HepG2 (cell line): ENCODE measurements around the gene ADPRS. TPM values are rescaled to one million over a fixed set of nuclear protein-coding genes. Genes with fewer than 3 reads are reported as not detected.

ENCODE experiments used
- CEBPG ChIP-seq: IDR thresholded peaks from 2 replicates; pipeline ENCODE4 v1.6.1; 2016
- IKZF4 ChIP-seq: sonication (generic); formaldehyde crosslinking; IDR thresholded peaks from 2 replicates; pipeline ENCODE4 v1.5.1; 2020; ENCODE audit warnings: borderline replicate concordance, mild to moderate bottlenecking, low read depth, missing genetic modification reagents; ENCODE audit errors: not compliant biosample characterization
- NAIF1 ChIP-seq: sonication (generic); formaldehyde crosslinking; IDR thresholded peaks from 2 replicates; pipeline ENCODE4 v1.5.0; 2020; ENCODE audit warnings: mild to moderate bottlenecking, missing genetic modification reagents, borderline replicate concordance
- NFYB ChIP-seq: sonication (generic); formaldehyde crosslinking; IDR thresholded peaks from 2 replicates; pipeline ENCODE4 v1.4.0; 2020; ENCODE audit warnings: missing genetic modification reagents
- PAXIP1 ChIP-seq: sonication (generic); formaldehyde crosslinking; conservative IDR thresholded peaks from 2 replicates; pipeline ENCODE4 v1.4.0; 2020; ENCODE audit warnings: mild to moderate bottlenecking, missing genetic modification reagents, moderate library complexity
- PLSCR1 ChIP-seq: sonication (generic); formaldehyde crosslinking; IDR thresholded peaks from 2 replicates; pipeline ENCODE4 v1.5.0; 2020; ENCODE audit warnings: missing genetic modification reagents, mild to moderate bottlenecking, borderline replicate concordance
- SMC3 ChIP-seq: IDR thresholded peaks from 2 replicates; pipeline ENCODE4 v1.6.1; 2011; ENCODE audit warnings: low read length, improper control_type of control experiment
- SP4 ChIP-seq: sonication (generic); formaldehyde crosslinking; IDR thresholded peaks from 2 replicates; pipeline ENCODE4 v1.8.1; 2023; ENCODE audit warnings: mild to moderate bottlenecking, missing genetic modification reagents
- TFE3 ChIP-seq: IDR thresholded peaks from 2 replicates; pipeline ENCODE4 v1.6.1; 2016
- ZBTB33 ChIP-seq: sonication (generic); formaldehyde crosslinking; IDR thresholded peaks from 2 replicates; pipeline ENCODE4 v1.4.0; 2020; ENCODE audit warnings: missing genetic modification reagents
- ZNF232 ChIP-seq: sonication (generic); formaldehyde crosslinking; IDR thresholded peaks from 2 replicates; pipeline ENCODE4 v1.4.0; 2020; ENCODE audit warnings: missing genetic modification reagents, borderline replicate concordance
- ZNF362 ChIP-seq: sonication (generic); formaldehyde crosslinking; IDR thresholded peaks from 2 replicates; pipeline ENCODE4 v1.4.0; 2020; ENCODE audit warnings: missing genetic modification reagents, mild to moderate bottlenecking, borderline replicate concordance
- ZNF570 ChIP-seq: sonication (generic); formaldehyde crosslinking; IDR thresholded peaks from 2 replicates; pipeline ENCODE4 v1.4.0; 2020; ENCODE audit warnings: mild to moderate bottlenecking, missing genetic modification reagents, borderline replicate concordance
- polyA plus RNA-seq, 8 experiments: library from polyadenylated mRNA; depleted of rRNA in 3 of 8; stranded (reverse) in 7 of 8; unstranded in 1 of 8; fragments of >200 nt; fragmentation: Illumina TruSeq in 4 of 8; extraction: Trizol in 4 of 8; gene quantifications; 2 replicates each; pipeline versions ENCODE4 v1.2.1 to v1.2.3, GENCODE V29; 2011 to 2016; ENCODE audit warnings: low read depth in 4 of 8, missing spikeins in 1 of 8, mixed read lengths in 1 of 8; ENCODE audit not compliant: insufficient read depth in 1 of 8
- total RNA-seq, 5 experiments: library from RNA; depleted of rRNA; stranded (reverse); fragments of >200 nt; fragmentation: Illumina TruSeq; extraction: Trizol; gene quantifications; 2 replicates each; pipeline ENCODE4 v1.2.3, GENCODE V29; 2016; ENCODE audit warnings: low read depth in 1 of 5

ADPRS gene
- total and polyA plus RNA-seq, 2 of the 13 experiments (the other 11 are each of a cell fraction or from before 2014, with no cell fraction given) = 30.6 to 36.4 TPM

- TF ChIP-seq ZNF362 (peak; percentile 26; the same call in 1 of the 2 replicates), ZNF232 (peak; percentile 87; the same call in 1 of the 2 replicates), NAIF1 (CRISPR knock-in tag) (peak; percentile 75; the same call in 1 of the 2 replicates), SP4 (CRISPR knock-in tag) (peak; percentile 82), ZBTB33 (CRISPR knock-in tag) (peak; percentile 58; the same call in 1 of the 2 replicates), TFE3 (CRISPR knock-in tag) (peak; percentile 67), IKZF4 (CRISPR knock-in tag) (peak; percentile 26), PLSCR1 (CRISPR knock-in tag) (no peak), PAXIP1 (0 out of 2 replicates have a peak, but pooled peaks have one; percentile 33), NFYB (CRISPR knock-in tag) (peak; percentile 47; the same call in 1 of the 2 replicates), CEBPG (CRISPR knock-in tag) (no peak), ZNF570 (CRISPR knock-in tag) (no peak), SMC3 (no peak; the same call in 1 of the 2 replicates)
Observed at GRCh38 chr1:36088577-36089392, at the start of gene ADPRS (continued).
